Astrocyte of the cerebellum (primary cell): Measurements from ENCODE around the gene DDX10.

Experiments used
- DNase-seq: peaks from one replicate; pipeline ENCODE4 v3.0.0-alpha.2; 2011; ENCODE audit warnings: low read depth
- H3K4me3 ChIP-seq: 2 replicates; pipeline ENCODE4 v1.5.1; 2011; ENCODE audit warnings: mild to moderate bottlenecking, low read depth, low read length, moderate library complexity
- in situ Hi-C: cut with HindIII; loops from 2 replicates; pipeline ENCODE4 v1.10.0; 2017; ENCODE audit warnings: low sequenced_read_pairs
- TF ChIP-seq, protein P1 (sequence below): IDR thresholded peaks from 2 replicates; pipeline ENCODE4 v1.5.1; 2012; ENCODE audit warnings: low read length, low read depth, moderate library complexity, mild to moderate bottlenecking; ENCODE audit errors: missing control alignments

Gene DDX10

DNA sequence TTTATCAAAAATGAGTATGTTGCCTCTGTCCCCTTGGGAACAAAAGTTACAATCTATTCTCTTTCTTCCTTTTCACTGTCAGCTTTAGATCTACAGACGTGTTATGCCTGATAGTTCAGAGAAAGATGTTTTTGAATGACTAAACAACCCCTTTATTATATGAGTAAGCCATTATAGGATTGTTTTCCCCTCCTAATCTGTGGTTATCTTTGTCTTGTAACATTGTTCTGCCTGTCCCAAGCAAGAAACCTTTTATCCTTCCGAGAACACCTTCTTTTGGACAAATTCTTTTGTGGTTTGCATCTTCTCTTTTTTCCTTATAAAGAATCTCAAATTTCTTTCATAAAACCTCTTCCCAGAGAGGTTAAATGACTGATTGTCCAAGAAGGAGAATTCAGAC lies 208.4 kb downstream of the DDX10 start:
- TF ChIP-seq, protein P1, sequence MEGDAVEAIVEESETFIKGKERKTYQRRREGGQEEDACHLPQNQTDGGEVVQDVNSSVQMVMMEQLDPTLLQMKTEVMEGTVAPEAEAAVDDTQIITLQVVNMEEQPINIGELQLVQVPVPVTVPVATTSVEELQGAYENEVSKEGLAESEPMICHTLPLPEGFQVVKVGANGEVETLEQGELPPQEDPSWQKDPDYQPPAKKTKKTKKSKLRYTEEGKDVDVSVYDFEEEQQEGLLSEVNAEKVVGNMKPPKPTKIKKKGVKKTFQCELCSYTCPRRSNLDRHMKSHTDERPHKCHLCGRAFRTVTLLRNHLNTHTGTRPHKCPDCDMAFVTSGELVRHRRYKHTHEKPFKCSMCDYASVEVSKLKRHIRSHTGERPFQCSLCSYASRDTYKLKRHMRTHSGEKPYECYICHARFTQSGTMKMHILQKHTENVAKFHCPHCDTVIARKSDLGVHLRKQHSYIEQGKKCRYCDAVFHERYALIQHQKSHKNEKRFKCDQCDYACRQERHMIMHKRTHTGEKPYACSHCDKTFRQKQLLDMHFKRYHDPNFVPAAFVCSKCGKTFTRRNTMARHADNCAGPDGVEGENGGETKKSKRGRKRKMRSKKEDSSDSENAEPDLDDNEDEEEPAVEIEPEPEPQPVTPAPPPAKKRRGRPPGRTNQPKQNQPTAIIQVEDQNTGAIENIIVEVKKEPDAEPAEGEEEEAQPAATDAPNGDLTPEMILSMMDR, result no peak
- in situ Hi-C loops, result no loop called here
- no peak overlapping the region for H3K4me3 ChIP-seq
- no peak for DNase-seq

DNA sequence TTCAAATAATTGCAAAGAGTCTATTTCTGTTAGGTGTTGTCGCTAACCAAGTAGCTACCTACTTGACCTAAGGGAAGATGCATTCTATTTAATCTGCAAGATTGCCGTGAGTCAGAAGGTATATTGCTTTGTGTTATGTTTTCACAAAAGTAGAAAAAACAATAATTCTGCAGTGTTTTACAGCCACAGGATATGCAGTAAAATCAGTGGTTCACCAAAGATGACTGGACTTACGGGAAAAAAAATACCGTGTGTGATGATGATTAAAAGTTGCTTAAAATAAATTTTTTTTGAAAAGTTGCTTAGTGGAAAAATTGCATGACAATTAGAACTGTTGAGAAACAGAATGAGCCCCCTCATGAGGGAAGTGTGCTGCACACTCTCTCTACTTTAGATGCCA lies 209.1 kb downstream of the DDX10 start:
- no peak for DNase-seq
- in situ Hi-C loops, result no loop called here
- TF ChIP-seq, protein P1, result no peak
- H3K4me3 ChIP-seq, result no peak overlapping the region

DNA sequence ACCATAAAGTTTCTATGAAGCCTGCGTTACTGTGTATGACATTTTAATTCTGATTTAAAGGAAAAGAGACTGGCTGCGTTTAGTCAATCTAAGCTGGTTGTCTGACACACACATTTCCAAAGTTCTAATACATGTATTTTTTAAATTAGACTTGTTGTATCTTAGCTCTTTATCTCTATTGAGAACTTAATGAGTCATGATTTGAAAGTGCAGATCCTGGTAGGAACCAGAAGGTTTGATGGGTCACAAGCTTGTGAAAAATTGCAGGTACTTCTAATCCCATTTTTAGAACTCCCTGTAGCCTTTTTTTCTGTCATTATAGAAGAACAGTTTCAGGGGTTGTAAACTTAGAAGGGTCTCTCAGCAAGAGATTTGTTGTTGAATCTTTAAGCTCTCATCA lies 210.3 kb downstream of the DDX10 start:
- DNase-seq, result no peak
- TF ChIP-seq, protein P1, result no peak
- no peak overlapping the region for H3K4me3 ChIP-seq
- in situ Hi-C loops, result no loop called here

DNA sequence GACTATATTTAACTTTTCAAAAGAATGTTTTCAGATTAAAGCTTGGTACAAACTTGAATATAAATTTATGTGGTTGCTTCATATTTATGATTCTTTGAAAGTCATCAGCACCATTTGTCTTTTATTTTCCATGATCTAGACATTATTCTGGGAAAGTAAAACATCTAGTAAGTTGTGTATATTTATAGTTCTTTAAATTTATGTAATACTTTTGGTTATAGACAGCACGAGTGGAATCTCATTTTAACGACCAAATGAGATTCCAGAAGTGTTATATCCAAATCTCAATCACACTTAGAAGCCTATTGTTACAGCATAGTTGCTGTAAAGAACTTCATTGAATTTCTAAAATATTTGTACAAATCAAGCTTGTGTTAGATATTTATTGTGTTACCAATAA lies 212.3 kb downstream of the DDX10 start:
- TF ChIP-seq, protein P1, result no peak
- in situ Hi-C loops, result no loop called here
- H3K4me3 ChIP-seq, result no peak overlapping the region
- no peak for DNase-seq

DNA sequence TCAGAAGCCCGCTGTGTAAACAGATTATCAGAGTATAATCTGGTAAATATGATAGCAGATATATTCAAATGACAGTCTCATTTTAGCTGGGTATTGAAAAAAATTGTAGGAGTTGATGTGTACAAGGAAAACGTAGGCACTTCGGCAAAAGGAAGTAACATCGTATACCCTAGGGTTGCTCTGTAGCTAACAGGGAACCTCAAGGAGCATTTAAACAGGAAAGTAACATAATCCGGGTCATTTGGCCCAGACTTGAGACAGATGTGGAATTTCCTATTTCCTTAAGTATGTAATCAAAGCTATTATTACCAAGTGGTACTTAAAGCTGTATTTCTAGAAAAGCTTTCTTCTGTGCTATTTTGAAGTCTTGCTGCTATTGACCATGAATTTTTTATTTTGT lies 215.6 kb downstream of the DDX10 start:
- TF ChIP-seq, protein P1, result no peak
- DNase-seq, result no peak
- no peak overlapping the region for H3K4me3 ChIP-seq
- in situ Hi-C loops, result no loop called here

DNA sequence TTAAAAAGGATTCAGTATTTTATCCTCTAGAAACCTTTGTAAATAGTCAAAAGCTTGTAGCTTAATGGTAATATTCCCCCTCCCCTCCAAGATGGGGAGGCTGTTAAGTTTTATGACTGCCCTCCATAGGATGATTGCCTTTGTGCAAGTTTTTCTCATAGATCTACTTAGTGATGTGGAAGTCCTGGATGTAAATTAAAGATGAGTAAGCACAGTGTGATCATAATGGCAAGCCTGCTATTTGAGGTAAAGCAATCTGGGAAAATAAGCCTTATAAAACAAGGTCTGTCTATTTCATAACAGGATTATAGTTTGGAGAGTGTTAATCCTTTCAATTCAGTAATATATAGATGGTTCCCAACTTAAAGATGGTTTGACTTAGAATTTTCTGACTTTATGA lies 216.3 kb downstream of the DDX10 start:
- in situ Hi-C loops, result no loop called here
- TF ChIP-seq, protein P1, result no peak
- H3K4me3 ChIP-seq, result no peak overlapping the region
- DNase-seq, result no peak
